H9 (cell line): Measurements from ENCODE around the gene AFDN. TPM values are rescaled to one million over a fixed set of nuclear protein-coding genes. Genes with fewer than 3 reads are reported as not detected.

Experiments used
- DNase-seq: peaks from one replicate; pipeline ENCODE4 v3.0.0-alpha.2; 2017
- H2AFZ ChIP-seq: one replicate; pipeline ENCODE4 v1.6.1; 2013; ENCODE audit warnings: mild to moderate bottlenecking, low read length, control low read depth, moderate library complexity
- H2AK5ac ChIP-seq: 2 replicates; pipeline ENCODE4 v1.6.1; 2013; ENCODE audit warnings: low read length, control low read depth, mixed read lengths; ENCODE audit not compliant: insufficient read length
- H2BK120ac ChIP-seq: one replicate; pipeline ENCODE4 v1.6.1; 2013; ENCODE audit warnings: low read depth, mild to moderate bottlenecking, low read length, control low read depth, inconsistent platforms; ENCODE audit not compliant: poor library complexity, severe bottlenecking
- H2BK12ac ChIP-seq: 2 replicates; pipeline ENCODE4 v1.6.1; 2013; ENCODE audit warnings: low read length, control low read depth, mixed read lengths, low read depth; ENCODE audit not compliant: insufficient read length
- H2BK15ac ChIP-seq: 2 replicates; pipeline ENCODE4 v1.6.1; 2013; ENCODE audit warnings: low read depth, low read length, control low read depth
- H2BK20ac ChIP-seq: one replicate; pipeline ENCODE4 v1.6.1; 2013; ENCODE audit warnings: low read depth, mild to moderate bottlenecking, low read length, control low read depth, inconsistent platforms; ENCODE audit not compliant: poor library complexity, severe bottlenecking
- H2BK5ac ChIP-seq: 2 replicates; pipeline ENCODE4 v1.6.1; 2013; ENCODE audit warnings: low read length, control low read depth, mixed read lengths; ENCODE audit not compliant: insufficient read length
- H3K14ac ChIP-seq: 2 replicates; pipeline ENCODE4 v1.6.1; 2013; ENCODE audit warnings: low read length, control low read depth; ENCODE audit not compliant: insufficient read depth
- H3K18ac ChIP-seq: 2 replicates; pipeline ENCODE4 v1.6.1; 2013; ENCODE audit warnings: low read depth, mild to moderate bottlenecking, mixed read lengths, low read length, control low read depth; ENCODE audit not compliant: insufficient read length
- H3K23ac ChIP-seq: 2 replicates; pipeline ENCODE4 v1.6.1; 2013; ENCODE audit warnings: low read length, control low read depth, mixed read lengths, low read depth; ENCODE audit not compliant: insufficient read length
- H3K23me2 ChIP-seq: 2 replicates; pipeline ENCODE4 v1.6.1; 2013; ENCODE audit warnings: low read depth, mild to moderate bottlenecking, mixed read lengths, low read length, control low read depth; ENCODE audit not compliant: insufficient read length, poor library complexity, severe bottlenecking
- H3K27ac ChIP-seq: 2 replicates; pipeline ENCODE4 v1.5.1; 2013; ENCODE audit warnings: low read length, control low read depth, mixed read lengths, low read depth; ENCODE audit not compliant: insufficient read length
- H3K27me3 ChIP-seq: 2 replicates; pipeline ENCODE4 v1.6.1; 2013; ENCODE audit warnings: low read length, control low read depth, inconsistent platforms; ENCODE audit not compliant: insufficient read depth
- H3K4ac ChIP-seq: 2 replicates; pipeline ENCODE4 v1.6.1; 2013; ENCODE audit warnings: low read depth, mild to moderate bottlenecking, control low read depth, inconsistent platforms, low read length, moderate library complexity
- H3K4me1 ChIP-seq: 2 replicates; pipeline ENCODE4 v1.6.1; 2013; ENCODE audit warnings: low read length, control low read depth, inconsistent platforms; ENCODE audit not compliant: insufficient read depth
- H3K4me2 ChIP-seq: 2 replicates; pipeline ENCODE4 v1.6.1; 2013; ENCODE audit warnings: low read length, control low read depth, mixed read lengths; ENCODE audit not compliant: insufficient read length, insufficient read depth
- H3K56ac ChIP-seq: 2 replicates; pipeline ENCODE4 v1.6.1; 2013; ENCODE audit warnings: low read depth, mild to moderate bottlenecking, mixed read lengths, low read length, control low read depth; ENCODE audit not compliant: insufficient read length
- H3K79me1 ChIP-seq: 2 replicates; pipeline ENCODE4 v1.6.1; 2013; ENCODE audit warnings: low read depth, mild to moderate bottlenecking, moderate library complexity, low read length, control low read depth, inconsistent platforms; ENCODE audit not compliant: insufficient read depth, poor library complexity, severe bottlenecking
- H3K79me2 ChIP-seq: 2 replicates; pipeline ENCODE4 v1.6.1; 2013; ENCODE audit warnings: low read length, control low read depth, inconsistent platforms; ENCODE audit not compliant: insufficient read depth
- H3K9ac ChIP-seq: 2 replicates; pipeline ENCODE4 v1.6.1; 2013; ENCODE audit warnings: low read length, control low read depth, mixed read lengths; ENCODE audit not compliant: insufficient read length; ENCODE audit errors: extremely low read depth
- H3K9me3 ChIP-seq: one replicate; pipeline ENCODE4 v1.6.1; 2013; ENCODE audit warnings: low read depth, low read length, inconsistent platforms; ENCODE audit not compliant: control insufficient read depth
- H3T11ph ChIP-seq: one replicate; pipeline ENCODE4 v1.6.1; 2013; ENCODE audit warnings: mild to moderate bottlenecking, low read length, control low read depth, inconsistent platforms
- H4K20me1 ChIP-seq: one replicate; pipeline ENCODE4 v1.6.1; 2013; ENCODE audit not compliant: control insufficient read depth, insufficient read length, insufficient read depth
- H4K5ac ChIP-seq: 2 replicates; pipeline ENCODE4 v1.6.1; 2013; ENCODE audit warnings: low read depth, mild to moderate bottlenecking, mixed read lengths, low read length, control low read depth; ENCODE audit not compliant: insufficient read length
- H4K8ac ChIP-seq: replicated peaks from 2 replicates; pipeline ENCODE4 v1.6.1; 2013; ENCODE audit warnings: low read length, control low read depth, mixed read lengths, low read depth; ENCODE audit not compliant: insufficient read length
- H4K91ac ChIP-seq: 2 replicates; pipeline ENCODE4 v1.6.1; 2013; ENCODE audit warnings: low read depth, mild to moderate bottlenecking, moderate library complexity, mixed read lengths, low read length, control low read depth; ENCODE audit not compliant: insufficient read length
- H3K27ac Mint-ChIP-seq, 3 experiments: 2 replicates in 2 of 3; 3 replicates in 1 of 3; pipeline ENCODE4 v1.8.0; 2020 to 2021; ENCODE audit warnings: mixed read lengths in 3 of 3, mild to moderate bottlenecking in 1 of 3, moderate library complexity in 1 of 3
- H3K27me3 Mint-ChIP-seq: 2 replicates; pipeline ENCODE4 v1.8.0; 2021; ENCODE audit warnings: low read depth, mild to moderate bottlenecking, moderate library complexity, mixed read lengths
- H3K36me3 Mint-ChIP-seq, 3 experiments: 2 replicates in 2 of 3; 3 replicates in 1 of 3; pipeline ENCODE4 v1.8.0; 2020 to 2021; ENCODE audit warnings: low read depth in 3 of 3, mixed read lengths in 3 of 3; ENCODE audit not compliant: insufficient read depth in 1 of 3
- H3K4me1 Mint-ChIP-seq, 2 experiments: 2 replicates each; pipeline ENCODE4 v1.8.0; 2020; ENCODE audit warnings: mixed read lengths in 2 of 2
- H3K4me3 Mint-ChIP-seq, 2 experiments: 2 replicates in 1 of 2; 3 replicates in 1 of 2; pipeline ENCODE4 v1.8.0; 2020 to 2021; ENCODE audit warnings: mild to moderate bottlenecking in 2 of 2, mixed read lengths in 2 of 2, moderate library complexity in 1 of 2
- H3K9me3 Mint-ChIP-seq, 2 experiments: 2 replicates in 1 of 2; 3 replicates in 1 of 2; pipeline ENCODE4 v1.8.0; 2020; ENCODE audit warnings: mild to moderate bottlenecking in 2 of 2, mixed read lengths in 2 of 2, moderate library complexity in 1 of 2
- CTCF ChIP-seq: fragments of 200-600 bp; sonication (generic); conservative IDR thresholded peaks from 3 replicates; pipeline ENCODE4 v1.8.0; 2021; ENCODE audit warnings: antibody characterized with exemption, mild to moderate bottlenecking
- WGBS: extraction: QIAGEN DNeasy Blood & Tissue Kit; methylation state at CpG from one replicate; pipeline ENCODE4 v1.1.7; 2013; ENCODE audit warnings: missing lambda C conversion rate, low lambda C conversion rate, mixed read lengths; ENCODE audit not compliant: insufficient read length; ENCODE audit errors: extremely low coverage; 5-methylcytosine and 5-hydroxymethylcytosine counted together
- total RNA-seq: library from RNA; stranded (reverse); gene quantifications from 2 replicates; pipeline ENCODE4 v1.2.1, GENCODE V29; 2021

AFDN gene
- total RNA-seq, 1 experiment from 2014 or later: 157 TPM

GRCh38 chr6:167802339-167802738, 24.4 kb upstream of the AFDN start:
- H3K56ac ChIP-seq: no peak overlapping the region
- no peak overlapping the region for H2BK15ac ChIP-seq
- Mint-ChIP-seq H3K9me3 (no peaks in the 10 kb centered on the region), H3K4me3 (no peak overlapping the region), H3K27me3 (no peaks in the 10 kb centered on the region; the same call in none of the 2 replicates), H3K36me3 (no peaks in the 10 kb centered on the region), H3K4me1 (peaks cover 22 to 23% of the 10 kb centered on the region in 2 experiments), H3K27ac (no peak overlapping the region)
- no peak overlapping the region for H4K8ac ChIP-seq
- no peak overlapping the region for H4K91ac ChIP-seq
- H3K9ac ChIP-seq: no peak overlapping the region
- DNase-seq: no peak
- H2BK12ac ChIP-seq: no peak overlapping the region
- no CpG with 5 or more reads among the region's 3 CpGs for WGBS
- H3K27ac ChIP-seq: no peak overlapping the region
- no peak for TF ChIP-seq CTCF
- no peaks in the 10 kb centered on the region for H3K23me2 ChIP-seq
- H3K79me1 ChIP-seq: no peaks in the 10 kb centered on the region
- no peak overlapping the region for H2AFZ ChIP-seq
- no peaks in the 10 kb centered on the region for H3K9me3 ChIP-seq
- no peak overlapping the region for H2BK20ac ChIP-seq
- no peak overlapping the region for H2BK120ac ChIP-seq
- H4K20me1 ChIP-seq: no peaks in the 10 kb centered on the region
- H3K18ac ChIP-seq: no peak overlapping the region
- H3K23ac ChIP-seq: no peak overlapping the region
- H4K5ac ChIP-seq: no peak overlapping the region
- no peaks in the 10 kb centered on the region for H3K27me3 ChIP-seq
- no peak overlapping the region for H2AK5ac ChIP-seq
- H3K4me1 ChIP-seq: no peaks in the 10 kb centered on the region
- H3K79me2 ChIP-seq: no peaks in the 10 kb centered on the region
- no peak overlapping the region for H3K4me2 ChIP-seq
- no peak overlapping the region for H2BK5ac ChIP-seq
- no peak overlapping the region for H3T11ph ChIP-seq
- no peak overlapping the region for H3K14ac ChIP-seq
- no peak overlapping the region for H3K4ac ChIP-seq
